ENCODE results near the gene ARF1. TPM values are rescaled to one million over a fixed set of nuclear protein-coding genes. Genes with fewer than 3 reads are reported as not detected.

ARF1 gene
- total RNA-seq, 1 donor from 2014 or later, result 447 TPM

GRCh38 chr1:228117335-228117734 is 34.8 kb downstream of the ARF1 start:
- Histone ChIP-seq H3K27me3 (no peaks in the 10 kb centered on the region), H3K9me3 (no peaks in the 10 kb centered on the region), H3K4me1 (no peaks in the 10 kb centered on the region), H3K27ac (no peak overlapping the region), H3K36me3 (no peaks in the 10 kb centered on the region), H3K4me3 (no peak overlapping the region)
- intact Hi-C loops (cut with DNase I), result no loop called here
- DNase-seq (ENCODE audit: low spot score in 2 of 2), result no peak
- no peak for TF ChIP-seq CTCF (IDR thresholded peaks at IDR 0.05)

GRCh38 chr1:228118040-228118439 is 35.5 kb downstream of the ARF1 start:
- no peak for TF ChIP-seq CTCF (IDR thresholded peaks at IDR 0.05)
- no peaks in the 10 kb centered on the region for H3K4me1 ChIP-seq
- intact Hi-C loops (cut with DNase I), result no loop called here

GRCh38 chr1:228120351-228120750 is 37.8 kb downstream of the ARF1 start:
- Histone ChIP-seq H3K4me3 (no peak overlapping the region), H3K9me3 (no peaks in the 10 kb centered on the region), H3K27ac (peak overlapping the region; percentile 30 to 47), H3K36me3 (no peaks in the 10 kb centered on the region), H3K4me1 (no peaks in the 10 kb centered on the region), H3K27me3 (no peaks in the 10 kb centered on the region)
- TF ChIP-seq CTCF (IDR thresholded peaks at IDR 0.05), result peak in 1 of 3 experiments; percentile 5
- no peak for DNase-seq (ENCODE audit: low spot score in 2 of 2)
- intact Hi-C loops (cut with DNase I), result no loop called here

More at GRCh38 chr1:228118040-228118439, 35.5 kb downstream of the ARF1 start:
- H3K9me3 ChIP-seq, result no peaks in the 10 kb centered on the region
- no peak overlapping the region for H3K27ac ChIP-seq
- no peaks in the 10 kb centered on the region for H3K36me3 ChIP-seq
- no peak for DNase-seq (ENCODE audit: low spot score in 2 of 2)
- H3K27me3 ChIP-seq, result no peaks in the 10 kb centered on the region
- H3K4me3 ChIP-seq, result no peak overlapping the region

- TF ChIP-seq CTCF (IDR thresholded peaks at IDR 0.05), result no peak
- intact Hi-C loops (cut with DNase I), result no loop called here
- H3K4me3 ChIP-seq, result no peak overlapping the region
- H3K9me3 ChIP-seq, result no peaks in the 10 kb centered on the region
- peak overlapping the region; percentile 30 to 47 for H3K27ac ChIP-seq
- H3K36me3 ChIP-seq, result no peaks in the 10 kb centered on the region
- no peaks in the 10 kb centered on the region for H3K27me3 ChIP-seq
- DNase-seq (ENCODE audit: low spot score in 2 of 2), result no peak
- H3K4me1 ChIP-seq, result no peaks in the 10 kb centered on the region
Observed at GRCh38 chr1:228120857-228121489, 38.5 kb downstream of the ARF1 start.

GRCh38 chr1:228122921-228123441 is 40.5 kb downstream of the ARF1 start:
- no peak overlapping the region for H3K27ac ChIP-seq
- H3K4me1 ChIP-seq, result no peaks in the 10 kb centered on the region
- H3K36me3 ChIP-seq, result no peaks in the 10 kb centered on the region
- no peak for DNase-seq (ENCODE audit: low spot score in 2 of 2)
- intact Hi-C loops (cut with DNase I), result no loop called here
- TF ChIP-seq CTCF (IDR thresholded peaks at IDR 0.05), result no peak
- H3K27me3 ChIP-seq, result no peaks in the 10 kb centered on the region
- no peak overlapping the region for H3K4me3 ChIP-seq
- no peaks in the 10 kb centered on the region for H3K9me3 ChIP-seq
